ENCODE measurements around the gene LAMA5. TPM values are rescaled to one million over a fixed set of nuclear protein-coding genes. Genes with fewer than 3 reads are reported as not detected.

Gene LAMA5
- total RNA-seq, 1 donor from 2014 or later, result 70.9 TPM

DNA sequence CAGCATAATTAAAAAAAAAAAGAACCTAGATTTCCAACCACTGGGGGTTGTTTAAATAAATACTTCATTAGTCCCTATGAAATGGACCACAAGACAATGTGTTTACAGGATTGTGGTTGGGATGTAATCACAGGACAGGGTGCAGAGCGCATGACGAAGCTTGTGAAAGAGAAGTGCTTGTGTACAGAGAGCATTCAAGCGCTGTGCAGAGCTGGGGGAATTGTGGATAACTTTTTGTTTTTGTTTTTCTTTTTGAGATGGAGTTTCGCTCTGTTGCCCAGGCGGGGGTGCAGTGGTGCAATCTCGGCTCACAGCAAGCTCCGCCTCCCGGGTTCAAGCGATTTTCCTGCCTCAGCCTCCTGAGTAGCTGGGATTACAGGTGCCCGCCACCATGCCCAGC lies 22.3 kb downstream of the LAMA5 start:
- Histone ChIP-seq H3K27ac (replicated peaks) (no peak overlapping the region), H3K9me3 (replicated peaks) (peaks cover 8% of the 10 kb centered on the region), H3K4me3 (no peak overlapping the region), H3K4me1 (no peaks in the 10 kb centered on the region), H3K27me3 (ENCODE audit: low read depth) (no peaks in the 10 kb centered on the region), H3K36me3 (peaks cover 84% of the 10 kb centered on the region)
- DNase-seq, result no peak
- TF ChIP-seq, protein P1, sequence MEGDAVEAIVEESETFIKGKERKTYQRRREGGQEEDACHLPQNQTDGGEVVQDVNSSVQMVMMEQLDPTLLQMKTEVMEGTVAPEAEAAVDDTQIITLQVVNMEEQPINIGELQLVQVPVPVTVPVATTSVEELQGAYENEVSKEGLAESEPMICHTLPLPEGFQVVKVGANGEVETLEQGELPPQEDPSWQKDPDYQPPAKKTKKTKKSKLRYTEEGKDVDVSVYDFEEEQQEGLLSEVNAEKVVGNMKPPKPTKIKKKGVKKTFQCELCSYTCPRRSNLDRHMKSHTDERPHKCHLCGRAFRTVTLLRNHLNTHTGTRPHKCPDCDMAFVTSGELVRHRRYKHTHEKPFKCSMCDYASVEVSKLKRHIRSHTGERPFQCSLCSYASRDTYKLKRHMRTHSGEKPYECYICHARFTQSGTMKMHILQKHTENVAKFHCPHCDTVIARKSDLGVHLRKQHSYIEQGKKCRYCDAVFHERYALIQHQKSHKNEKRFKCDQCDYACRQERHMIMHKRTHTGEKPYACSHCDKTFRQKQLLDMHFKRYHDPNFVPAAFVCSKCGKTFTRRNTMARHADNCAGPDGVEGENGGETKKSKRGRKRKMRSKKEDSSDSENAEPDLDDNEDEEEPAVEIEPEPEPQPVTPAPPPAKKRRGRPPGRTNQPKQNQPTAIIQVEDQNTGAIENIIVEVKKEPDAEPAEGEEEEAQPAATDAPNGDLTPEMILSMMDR (IDR thresholded peaks at IDR 0.05; ENCODE audit: borderline replicate concordance), result no peak
- intact Hi-C loops (cut with micrococcal nuclease), result no loop called here

DNA sequence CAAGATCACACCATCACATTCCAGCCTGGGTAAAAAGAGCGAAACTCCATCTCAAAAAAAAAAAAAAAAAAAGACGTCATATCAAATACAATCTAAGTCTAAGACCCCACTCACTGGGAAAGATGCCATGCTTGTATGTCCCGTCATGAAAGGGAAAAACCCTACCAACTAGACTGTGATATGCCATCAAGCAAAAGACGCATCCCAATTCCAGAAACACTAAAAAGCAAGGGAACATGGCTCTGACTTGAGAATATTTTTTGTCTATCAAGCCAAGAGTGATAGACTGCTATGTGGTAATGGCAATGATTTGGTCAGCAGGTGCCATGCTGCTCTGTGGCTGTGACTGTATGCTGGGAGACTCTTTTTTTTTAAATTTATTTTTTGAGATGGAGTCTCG lies 23.0 kb downstream of the LAMA5 start:
- peaks cover 90% of the 10 kb centered on the region for H3K36me3 ChIP-seq

DNA sequence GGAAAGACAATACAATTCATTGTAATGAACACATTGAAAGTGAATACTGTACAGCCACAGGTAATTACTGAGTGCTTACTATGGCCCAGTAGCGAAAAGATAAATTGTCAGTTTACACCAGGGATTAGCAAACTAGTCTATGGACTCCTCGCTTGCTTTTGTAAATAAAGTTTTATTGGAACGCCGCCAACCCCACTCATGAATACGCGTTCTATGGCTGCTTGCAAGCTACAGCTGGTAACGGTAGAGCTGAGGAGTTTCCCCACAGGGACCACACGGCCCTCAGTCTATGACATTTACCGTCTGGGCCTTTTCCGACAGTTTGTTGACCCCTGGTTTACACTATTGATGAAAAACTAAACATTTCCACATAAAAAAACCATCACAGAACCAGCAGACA lies 24.2 kb downstream of the LAMA5 start:
- H3K36me3 ChIP-seq, result peaks cover 90% of the 10 kb centered on the region
- intact Hi-C loops (cut with micrococcal nuclease), result no loop called here
- TF ChIP-seq, protein P1 (IDR thresholded peaks at IDR 0.05; ENCODE audit: borderline replicate concordance), result no peak

More for the DNA sequence above, 23.0 kb downstream of the LAMA5 start:
- Histone ChIP-seq H3K4me3 (no peak overlapping the region), H3K4me1 (no peaks in the 10 kb centered on the region), H3K9me3 (replicated peaks) (peaks cover 6% of the 10 kb centered on the region), H3K27ac (replicated peaks) (no peak overlapping the region), H3K27me3 (ENCODE audit: low read depth) (no peaks in the 10 kb centered on the region)
- no peak for DNase-seq
- TF ChIP-seq, protein P1 (IDR thresholded peaks at IDR 0.05; ENCODE audit: borderline replicate concordance), result no peak
- intact Hi-C loops (cut with micrococcal nuclease), result no loop called here

DNA sequence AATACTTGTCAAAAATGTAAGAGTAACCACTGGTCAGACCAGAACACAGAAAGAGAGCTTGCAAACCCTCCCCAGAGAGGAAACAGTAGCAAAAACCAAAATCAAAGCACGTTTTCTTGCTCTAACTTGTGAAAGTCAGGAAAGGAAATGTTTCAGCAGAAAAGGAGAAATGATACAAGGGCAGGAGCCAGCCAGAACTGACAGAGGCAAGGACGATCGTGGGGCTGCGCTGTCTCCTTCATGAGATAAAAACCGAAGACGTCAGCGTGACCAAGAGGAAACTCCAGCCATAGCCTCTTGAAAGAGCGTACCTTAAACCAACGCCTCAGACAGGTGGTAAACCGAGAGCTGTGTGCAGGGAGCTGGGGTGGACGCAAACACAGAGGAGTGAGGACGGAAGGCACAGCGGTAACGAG lies 27.5 kb downstream of the LAMA5 start:
- H3K4me1 ChIP-seq, result no peaks in the 10 kb centered on the region
- TF ChIP-seq, protein P1 (IDR thresholded peaks at IDR 0.05; ENCODE audit: borderline replicate concordance), result no peak
- no peaks in the 10 kb centered on the region for H3K27me3 ChIP-seq (ENCODE audit: low read depth)
- no peak for DNase-seq
- no peaks in the 10 kb centered on the region for H3K9me3 ChIP-seq (replicated peaks)
- peaks cover 86% of the 10 kb centered on the region for H3K36me3 ChIP-seq
- intact Hi-C loops (cut with micrococcal nuclease), result no loop called here
- no peak overlapping the region for H3K4me3 ChIP-seq
- no peak overlapping the region for H3K27ac ChIP-seq (replicated peaks)

More for the DNA sequence above, 24.2 kb downstream of the LAMA5 start:
- DNase-seq, result no peak
- H3K27ac ChIP-seq (replicated peaks), result no peak overlapping the region
- H3K27me3 ChIP-seq (ENCODE audit: low read depth), result no peaks in the 10 kb centered on the region
- no peak overlapping the region for H3K4me3 ChIP-seq
- H3K4me1 ChIP-seq, result no peaks in the 10 kb centered on the region
- H3K9me3 ChIP-seq (replicated peaks), result no peaks in the 10 kb centered on the region

DNA sequence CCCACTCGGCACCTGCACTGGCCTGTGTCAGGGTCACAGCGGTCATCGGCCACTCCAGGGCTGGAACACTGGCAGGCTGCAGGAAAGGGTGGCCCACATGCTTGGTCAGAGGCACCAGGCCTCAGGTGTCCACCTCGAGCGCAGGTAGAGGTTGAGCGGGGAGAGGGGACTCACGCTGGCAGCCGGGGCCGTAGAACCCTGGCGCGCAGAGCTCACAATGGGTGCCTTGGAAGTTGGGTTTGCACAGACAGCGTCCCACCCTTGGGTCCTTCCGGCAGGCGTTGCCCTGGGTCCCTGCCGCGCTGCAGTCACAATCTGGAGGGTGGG lies 28.9 kb downstream of the LAMA5 start:
- intact Hi-C loops (cut with micrococcal nuclease), result no loop called here
- H3K9me3 ChIP-seq (replicated peaks), result no peaks in the 10 kb centered on the region
- H3K27ac ChIP-seq (replicated peaks), result no peak overlapping the region
- H3K4me3 ChIP-seq, result no peak overlapping the region
- TF ChIP-seq, protein P1 (IDR thresholded peaks at IDR 0.05; ENCODE audit: borderline replicate concordance), result no peak
- no peaks in the 10 kb centered on the region for H3K27me3 ChIP-seq (ENCODE audit: low read depth)
- H3K4me1 ChIP-seq, result no peaks in the 10 kb centered on the region
- DNase-seq, result no peak
- H3K36me3 ChIP-seq, result peaks cover 85% of the 10 kb centered on the region
